T-helper 1 cell (primary cell): Measurements from ENCODE around the gene XYLT1.

Source experiments
- DNase-seq, 5 donors: peaks; one replicate each; pipeline ENCODE4 v3.0.0-alpha.2; 2012 to 2020

The XYLT1 gene

GRCh38 chr16:17370223-17370707, 100.5 kb downstream of the XYLT1 start:
- DNase-seq: peak in 1 of 5 donors; percentile 44

- peak; percentile 36 to 93 (median 64) for DNase-seq
Measured at GRCh38 chr16:17369421-17370222, 101.1 kb downstream of the XYLT1 start.

GRCh38 chr16:17368951-17369350, 101.8 kb downstream of the XYLT1 start:
- peak in 2 of 5 donors; percentile 24 to 67 for DNase-seq

- DNase-seq: no peak
Measured at GRCh38 chr16:17368446-17368845, 102.3 kb downstream of the XYLT1 start.

GRCh38 chr16:17367923-17368322, 102.8 kb downstream of the XYLT1 start:
- no peak for DNase-seq

GRCh38 chr16:17367036-17367435, 103.7 kb downstream of the XYLT1 start:
- DNase-seq: no peak

- DNase-seq: no peak
Measured at GRCh38 chr16:17366299-17366961, 104.3 kb downstream of the XYLT1 start.

- no peak for DNase-seq
Measured at GRCh38 chr16:17365591-17366298, 105.0 kb downstream of the XYLT1 start.

- no peak for DNase-seq
Measured at GRCh38 chr16:17365211-17365541, 105.6 kb downstream of the XYLT1 start.

- DNase-seq: peak; percentile 13 to 78 (median 49)
Measured at GRCh38 chr16:17364319-17365210, 106.2 kb downstream of the XYLT1 start.

GRCh38 chr16:17362946-17363345, 107.8 kb downstream of the XYLT1 start:
- no peak for DNase-seq

- no peak for DNase-seq
Measured at GRCh38 chr16:17362183-17362582, 108.6 kb downstream of the XYLT1 start.

GRCh38 chr16:17360693-17361122, 110.1 kb downstream of the XYLT1 start:
- DNase-seq: no peak

- DNase-seq: peak in 2 of 5 donors; percentile 22 to 71
Measured at GRCh38 chr16:17359788-17360390, 110.9 kb downstream of the XYLT1 start.

- no peak for DNase-seq
Measured at GRCh38 chr16:17358846-17359245, 111.9 kb downstream of the XYLT1 start.

- no peak for DNase-seq
Measured at GRCh38 chr16:17358355-17358754, 112.4 kb downstream of the XYLT1 start.

GRCh38 chr16:17357307-17358062, 113.3 kb downstream of the XYLT1 start:
- no peak for DNase-seq

GRCh38 chr16:17356243-17356933, 114.4 kb downstream of the XYLT1 start:
- no peak for DNase-seq

GRCh38 chr16:17354685-17355084, 116.1 kb downstream of the XYLT1 start:
- DNase-seq: no peak

GRCh38 chr16:17354141-17354601, 116.6 kb downstream of the XYLT1 start:
- no peak for DNase-seq
